GM12865 (cell line): ENCODE data around the gene MYL11.

Experiments used
- DNase-seq: peaks from one replicate; pipeline ENCODE4 v3.0.0; 2010; ENCODE audit warnings: low read depth
- H3K4me3 ChIP-seq: 2 replicates; pipeline ENCODE4 v1.5.1; 2011; ENCODE audit warnings: mild to moderate bottlenecking, low read depth, low read length, control low read depth
- CTCF ChIP-seq: IDR thresholded peaks from 2 replicates; pipeline ENCODE4 v1.5.1; 2011; ENCODE audit warnings: low read length, control low read depth, low read depth, inconsistent platforms; ENCODE audit not compliant: insufficient read depth; ENCODE audit errors: missing control alignments

The MYL11 gene

GRCh38 chr16:30355954-30356308, 18.7 kb upstream of the MYL11 start:
- no peak for TF ChIP-seq CTCF
- no peak for DNase-seq

GRCh38 chr16:30356401-30357084, 18.1 kb upstream of the MYL11 start:
- no peak for TF ChIP-seq CTCF
- H3K4me3 ChIP-seq, result peak overlapping the region; percentile 96
- DNase-seq, result no peak

More at GRCh38 chr16:30355954-30356308, 18.7 kb upstream of the MYL11 start:
- peak overlapping the region; percentile 96 for H3K4me3 ChIP-seq

GRCh38 chr16:30357085-30357714, 17.4 kb upstream of the MYL11 start:
- no peak for DNase-seq
- H3K4me3 ChIP-seq, result no peak overlapping the region
- TF ChIP-seq CTCF, result no peak

- TF ChIP-seq CTCF, result no peak
- no peak for DNase-seq
- no peak overlapping the region for H3K4me3 ChIP-seq
These were observed 16.7 kb upstream of the MYL11 start for GRCh38 chr16:30357715-30358576.

- H3K4me3 ChIP-seq, result no peak overlapping the region
- TF ChIP-seq CTCF, result no peak
- DNase-seq, result no peak
These were observed 16.0 kb upstream of the MYL11 start for GRCh38 chr16:30358577-30358936.

GRCh38 chr16:30358990-30359870, 15.4 kb upstream of the MYL11 start:
- TF ChIP-seq CTCF, result no peak
- no peak overlapping the region for H3K4me3 ChIP-seq
- DNase-seq, result no peak
